ENCODE measurements around the gene BCL2L15. TPM values are rescaled to one million over a fixed set of nuclear protein-coding genes. Genes with fewer than 3 reads are reported as not detected.

The BCL2L15 gene
- total RNA-seq, 1 experiment from 2014 or later, result 0.48 TPM

DNA sequence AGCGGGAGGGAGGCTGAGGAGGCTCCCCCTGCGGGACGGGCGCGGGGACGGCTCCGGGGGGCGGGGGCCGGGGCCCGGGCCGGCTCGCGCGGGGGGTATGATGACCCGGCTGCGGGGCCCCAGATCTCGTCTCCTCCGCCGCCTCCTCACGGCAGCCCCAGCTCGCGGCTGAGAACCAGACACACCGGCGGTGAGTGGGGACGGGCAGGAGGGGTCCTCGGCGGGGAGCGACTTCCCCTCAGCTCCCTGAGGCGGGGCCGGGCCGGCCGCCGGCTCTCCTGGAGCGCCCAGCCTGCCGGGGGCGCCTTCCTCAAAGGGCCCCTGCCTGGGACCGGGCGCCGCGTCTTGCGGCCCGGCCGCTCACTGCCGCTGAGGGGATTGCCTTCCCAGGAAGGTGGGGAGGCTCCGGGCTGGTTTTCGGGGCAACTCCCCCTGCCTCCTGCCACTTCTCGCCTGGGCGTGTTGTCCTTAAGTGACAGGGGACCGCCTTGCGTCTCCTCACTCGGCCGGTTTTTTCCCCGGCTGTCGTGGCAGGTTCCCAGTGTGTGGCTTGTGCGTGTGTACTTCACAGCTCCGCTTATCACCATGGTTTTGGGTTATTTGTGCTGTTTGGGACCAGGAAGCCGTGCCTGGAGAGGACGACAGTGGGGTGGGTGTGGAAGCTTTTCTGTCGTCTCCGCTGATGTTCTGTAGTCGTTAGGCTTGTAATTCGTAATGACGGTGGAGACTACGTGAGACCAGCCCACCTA lies 42.5 kb upstream of the BCL2L15 start:
- Histone ChIP-seq H3K36me3 (ENCODE audit: insufficient read depth, low read length) (no peaks in the 10 kb centered on the region), H3K9me3 (ENCODE audit: low read length) (no peaks in the 10 kb centered on the region), H2AFZ (ENCODE audit: low read length) (no peak overlapping the region), H3K9me2 (replicated peaks; ENCODE audit: insufficient read depth, low read length) (no peaks in the 10 kb centered on the region), H3K4me3 (ENCODE audit: low read length) (peak overlapping the region; percentile 91), H3K4me2 (ENCODE audit: low read depth, low read length, poor library complexity, severe bottlenecking) (peak overlapping the region; percentile 85), H3K27me3 (ENCODE audit: low read length) (no peaks in the 10 kb centered on the region), H3K27ac (ENCODE audit: low read length) (peak overlapping the region; percentile 75), H3K4me1 (ENCODE audit: low read length) (peaks cover 36% of the 10 kb centered on the region), H3K79me2 (ENCODE audit: low read length) (peaks cover 52% of the 10 kb centered on the region), H4K20me1 (ENCODE audit: insufficient read depth, low read depth, low read length) (peaks cover 5% of the 10 kb centered on the region; the same call in 1 of the 2 replicates), H3K9ac (ENCODE audit: low read length) (peak overlapping the region; percentile 76)
- peak; percentile 77 for DNase-seq

DNA sequence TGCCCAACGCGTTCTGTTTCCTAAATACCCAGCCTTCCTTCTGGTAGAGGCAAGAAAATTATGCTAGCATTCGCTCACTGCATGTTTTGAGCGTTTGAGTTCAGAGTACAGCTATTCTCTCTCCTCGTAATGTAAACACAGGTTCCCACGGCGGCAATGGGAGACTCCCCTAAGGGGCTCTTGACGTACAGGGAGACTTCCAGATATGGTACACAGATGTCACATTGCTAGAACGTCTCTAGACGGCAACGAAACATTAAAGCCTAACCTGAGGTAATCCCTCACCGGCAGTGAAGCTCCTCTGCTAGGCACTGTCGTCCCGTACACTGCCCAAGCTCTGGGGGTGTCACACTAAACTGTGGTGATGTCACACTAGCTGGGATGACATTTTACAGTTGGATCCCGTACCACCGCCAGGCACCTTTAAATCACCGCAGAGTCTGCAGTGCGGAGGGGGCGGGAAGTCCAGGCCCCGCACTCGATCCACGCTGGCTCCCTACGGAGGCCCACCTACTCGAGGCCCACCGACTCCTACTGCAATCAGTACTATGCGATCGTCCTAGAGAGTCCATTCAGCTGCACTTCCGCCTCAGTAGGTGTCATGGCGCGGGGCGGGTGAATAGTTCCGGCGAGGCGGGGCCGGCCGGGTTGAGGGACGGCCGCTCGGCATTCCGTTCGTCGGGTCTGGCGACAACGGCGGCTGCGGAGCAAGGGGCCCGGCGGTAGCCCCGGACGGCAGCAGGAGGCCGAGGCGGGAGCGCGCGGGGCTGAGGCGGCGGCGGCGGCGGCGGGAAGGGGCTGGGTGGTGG lies 41.8 kb upstream of the BCL2L15 start, which contains the start of gene HIPK1:
Gene HIPK1, plus strand, starts transcription at position 384 of the 809 bp plus-strand sequence.
- no peaks in the 10 kb centered on the region for H3K36me3 ChIP-seq (ENCODE audit: insufficient read depth, low read length)
- peak within 1 kb of the TSS; percentile 91 for H3K4me3 ChIP-seq (ENCODE audit: low read length)

DNA sequence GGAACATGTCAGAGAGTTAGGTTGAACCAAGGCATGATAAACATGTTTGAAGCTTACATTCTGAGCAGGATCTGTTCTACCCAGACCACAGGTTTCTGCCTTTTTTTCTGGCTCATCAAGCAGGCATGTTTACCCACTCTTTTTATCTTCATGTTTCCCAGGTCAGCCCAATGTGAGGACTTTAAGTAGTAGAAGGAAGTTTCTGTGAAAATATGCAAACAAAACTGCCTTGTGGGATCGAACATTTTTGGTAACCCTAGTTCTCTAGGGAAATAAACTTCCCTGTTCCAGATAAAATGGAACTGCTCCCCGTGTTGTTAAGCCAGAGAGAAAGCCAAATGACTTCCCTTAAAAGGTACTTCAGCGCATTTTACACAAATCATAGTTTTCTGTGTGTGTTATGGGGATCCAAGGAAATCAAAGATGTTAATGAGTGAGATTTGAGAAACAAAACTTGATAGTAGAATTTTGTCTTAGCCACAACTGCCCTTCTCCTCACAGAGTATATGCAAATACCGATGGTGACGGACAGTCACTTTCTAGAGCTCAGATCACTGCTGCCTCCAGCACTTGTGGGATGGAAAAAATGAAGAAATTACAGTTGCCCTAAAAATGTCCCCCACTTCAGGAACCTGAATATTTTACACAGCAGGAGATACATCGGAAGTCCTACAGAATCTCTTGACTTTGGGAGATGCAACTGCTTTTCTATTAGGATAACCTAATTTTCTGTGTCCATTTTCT lies 41.0 kb upstream of the BCL2L15 start:
- H3K79me2 ChIP-seq (ENCODE audit: low read length), result peaks cover 37% of the 10 kb centered on the region
- no peaks in the 10 kb centered on the region for H3K27me3 ChIP-seq (ENCODE audit: low read length)
- H4K20me1 ChIP-seq (ENCODE audit: insufficient read depth, low read depth, low read length), result peaks cover 5% of the 10 kb centered on the region; the same call in 1 of the 2 replicates
- peak overlapping the region; percentile 73; the same call in 1 of the 2 replicates for H2AFZ ChIP-seq (ENCODE audit: low read length)
- H3K4me3 ChIP-seq (ENCODE audit: low read length), result peak overlapping the region; percentile 91
- H3K9me3 ChIP-seq (ENCODE audit: low read length), result no peaks in the 10 kb centered on the region
- no peaks in the 10 kb centered on the region for H3K9me2 ChIP-seq (replicated peaks; ENCODE audit: insufficient read depth, low read length)
- no peaks in the 10 kb centered on the region for H3K36me3 ChIP-seq (ENCODE audit: insufficient read depth, low read length)
- peaks cover 36% of the 10 kb centered on the region for H3K4me1 ChIP-seq (ENCODE audit: low read length)
- peak overlapping the region; percentile 76 for H3K9ac ChIP-seq (ENCODE audit: low read length)
- DNase-seq, result peak; percentile 79
- H3K4me2 ChIP-seq (ENCODE audit: low read depth, low read length, poor library complexity, severe bottlenecking), result peak overlapping the region; percentile 92
- H3K27ac ChIP-seq (ENCODE audit: low read length), result peak overlapping the region; percentile 75

More for the DNA sequence above, 41.8 kb upstream of the BCL2L15 start, which contains the start of gene HIPK1:
- DNase-seq, result peak; percentile 96
- peaks cover 36% of the 10 kb centered on the region for H3K4me1 ChIP-seq (ENCODE audit: low read length)
- no peaks in the 10 kb centered on the region for H3K9me3 ChIP-seq (ENCODE audit: low read length)
- no peaks in the 10 kb centered on the region for H3K27me3 ChIP-seq (ENCODE audit: low read length)
- H2AFZ ChIP-seq (ENCODE audit: low read length), result peak within 1 kb of the TSS; percentile 73
- H3K27ac ChIP-seq (ENCODE audit: low read length), result peak within 1 kb of the TSS; percentile 75
- H4K20me1 ChIP-seq (ENCODE audit: insufficient read depth, low read depth, low read length), result peaks cover 5% of the 10 kb centered on the region; the same call in 1 of the 2 replicates
- peak within 1 kb of the TSS; percentile 92 for H3K4me2 ChIP-seq (ENCODE audit: low read depth, low read length, poor library complexity, severe bottlenecking)
- peak within 1 kb of the TSS; percentile 76 for H3K9ac ChIP-seq (ENCODE audit: low read length)
- no peaks in the 10 kb centered on the region for H3K9me2 ChIP-seq (replicated peaks; ENCODE audit: insufficient read depth, low read length)
- peaks cover 44% of the 10 kb centered on the region for H3K79me2 ChIP-seq (ENCODE audit: low read length)

DNA sequence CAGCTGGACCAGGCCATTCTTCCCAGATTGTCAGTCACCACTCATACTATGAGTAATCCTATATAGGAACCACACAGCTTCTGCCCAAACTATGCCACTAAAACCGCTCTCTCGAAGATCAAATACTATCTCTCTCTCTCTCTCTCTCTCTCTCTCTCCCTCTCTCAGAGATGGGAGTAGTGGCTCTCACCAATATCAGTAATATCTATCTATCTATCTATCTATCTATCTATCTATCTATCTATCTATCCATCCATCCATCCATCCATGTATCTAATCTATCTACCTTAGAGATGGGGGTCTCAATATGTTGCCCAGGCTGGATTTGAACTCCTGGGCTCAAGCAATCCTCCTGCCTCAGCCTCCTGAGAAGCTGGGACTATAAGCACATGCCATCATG lies 37.1 kb upstream of the BCL2L15 start:
- H3K9ac ChIP-seq (ENCODE audit: low read length), result no peak overlapping the region
- H3K4me3 ChIP-seq (ENCODE audit: low read length), result no peak overlapping the region
- H3K36me3 ChIP-seq (ENCODE audit: insufficient read depth, low read length), result no peaks in the 10 kb centered on the region
- H3K4me2 ChIP-seq (ENCODE audit: low read depth, low read length, poor library complexity, severe bottlenecking), result no peak overlapping the region
- no peaks in the 10 kb centered on the region for H3K9me3 ChIP-seq (ENCODE audit: low read length)
- H3K79me2 ChIP-seq (ENCODE audit: low read length), result no peaks in the 10 kb centered on the region
- H3K27me3 ChIP-seq (ENCODE audit: low read length), result no peaks in the 10 kb centered on the region
- H3K9me2 ChIP-seq (replicated peaks; ENCODE audit: insufficient read depth, low read length), result no peaks in the 10 kb centered on the region
- H3K4me1 ChIP-seq (ENCODE audit: low read length), result peaks cover 13% of the 10 kb centered on the region
- no peaks in the 10 kb centered on the region for H4K20me1 ChIP-seq (ENCODE audit: insufficient read depth, low read depth, low read length)
- no peak overlapping the region for H2AFZ ChIP-seq (ENCODE audit: low read length)
- H3K27ac ChIP-seq (ENCODE audit: low read length), result no peak overlapping the region
- DNase-seq, result no peak

DNA sequence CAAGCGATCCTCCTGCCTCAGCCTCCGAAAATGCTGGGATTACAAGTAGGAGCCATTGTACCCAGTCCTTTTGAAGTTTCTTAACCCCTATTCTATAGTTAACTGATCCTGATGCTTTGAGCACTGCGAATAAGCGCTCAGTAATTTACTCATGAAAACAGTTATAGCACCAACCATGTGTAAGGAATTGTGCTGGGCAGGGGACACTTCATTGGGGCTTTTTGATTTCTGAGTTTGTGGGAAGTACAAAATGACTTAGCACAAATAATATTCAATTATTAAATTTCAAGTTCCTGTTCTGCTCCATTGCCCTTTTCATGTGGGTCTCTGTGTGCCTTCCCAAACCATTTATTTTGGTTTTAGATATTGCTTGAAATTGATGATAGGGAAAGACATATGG lies 35.6 kb upstream of the BCL2L15 start:
- Histone ChIP-seq H3K4me3 (ENCODE audit: low read length) (no peak overlapping the region), H3K9me2 (replicated peaks; ENCODE audit: insufficient read depth, low read length) (no peaks in the 10 kb centered on the region), H3K4me1 (ENCODE audit: low read length) (peaks cover 5% of the 10 kb centered on the region), H4K20me1 (ENCODE audit: insufficient read depth, low read depth, low read length) (no peaks in the 10 kb centered on the region), H3K27me3 (ENCODE audit: low read length) (no peaks in the 10 kb centered on the region), H2AFZ (ENCODE audit: low read length) (no peak overlapping the region), H3K4me2 (ENCODE audit: low read depth, low read length, poor library complexity, severe bottlenecking) (no peak overlapping the region), H3K9ac (ENCODE audit: low read length) (no peak overlapping the region), H3K36me3 (ENCODE audit: insufficient read depth, low read length) (no peaks in the 10 kb centered on the region), H3K79me2 (ENCODE audit: low read length) (no peaks in the 10 kb centered on the region), H3K9me3 (ENCODE audit: low read length) (no peaks in the 10 kb centered on the region), H3K27ac (ENCODE audit: low read length) (no peak overlapping the region)
- no peak for DNase-seq

DNA sequence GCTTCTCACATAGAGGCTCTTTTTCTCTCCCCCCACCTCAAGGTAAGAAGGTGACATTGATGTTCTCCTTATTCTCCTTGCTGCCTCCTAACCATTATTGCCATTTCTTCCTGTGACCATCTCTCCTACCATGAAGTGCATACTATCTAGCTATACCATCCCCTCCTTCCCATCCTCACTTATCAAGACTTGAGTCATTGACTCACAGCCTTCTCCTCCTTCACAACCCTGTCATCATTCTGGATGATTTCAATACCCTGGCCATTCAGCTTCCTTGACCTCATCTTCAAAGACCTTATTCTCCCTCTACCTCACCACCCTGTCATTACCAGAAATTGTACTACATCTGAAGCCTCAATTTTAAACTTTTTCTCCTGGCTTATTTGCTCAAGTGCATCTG lies 30.9 kb upstream of the BCL2L15 start:
- Histone ChIP-seq H3K79me2 (ENCODE audit: low read length) (no peaks in the 10 kb centered on the region), H3K27me3 (ENCODE audit: low read length) (no peaks in the 10 kb centered on the region), H3K27ac (ENCODE audit: low read length) (no peak overlapping the region), H3K9ac (ENCODE audit: low read length) (no peak overlapping the region), H3K4me2 (ENCODE audit: low read depth, low read length, poor library complexity, severe bottlenecking) (no peak overlapping the region), H3K4me1 (ENCODE audit: low read length) (no peaks in the 10 kb centered on the region; the same call in 1 of the 2 replicates), H3K9me2 (replicated peaks; ENCODE audit: insufficient read depth, low read length) (no peaks in the 10 kb centered on the region), H4K20me1 (ENCODE audit: insufficient read depth, low read depth, low read length) (no peaks in the 10 kb centered on the region), H3K4me3 (ENCODE audit: low read length) (no peak overlapping the region), H3K36me3 (ENCODE audit: insufficient read depth, low read length) (no peaks in the 10 kb centered on the region), H3K9me3 (ENCODE audit: low read length) (no peaks in the 10 kb centered on the region), H2AFZ (ENCODE audit: low read length) (no peak overlapping the region)
- no peak for DNase-seq

DNA sequence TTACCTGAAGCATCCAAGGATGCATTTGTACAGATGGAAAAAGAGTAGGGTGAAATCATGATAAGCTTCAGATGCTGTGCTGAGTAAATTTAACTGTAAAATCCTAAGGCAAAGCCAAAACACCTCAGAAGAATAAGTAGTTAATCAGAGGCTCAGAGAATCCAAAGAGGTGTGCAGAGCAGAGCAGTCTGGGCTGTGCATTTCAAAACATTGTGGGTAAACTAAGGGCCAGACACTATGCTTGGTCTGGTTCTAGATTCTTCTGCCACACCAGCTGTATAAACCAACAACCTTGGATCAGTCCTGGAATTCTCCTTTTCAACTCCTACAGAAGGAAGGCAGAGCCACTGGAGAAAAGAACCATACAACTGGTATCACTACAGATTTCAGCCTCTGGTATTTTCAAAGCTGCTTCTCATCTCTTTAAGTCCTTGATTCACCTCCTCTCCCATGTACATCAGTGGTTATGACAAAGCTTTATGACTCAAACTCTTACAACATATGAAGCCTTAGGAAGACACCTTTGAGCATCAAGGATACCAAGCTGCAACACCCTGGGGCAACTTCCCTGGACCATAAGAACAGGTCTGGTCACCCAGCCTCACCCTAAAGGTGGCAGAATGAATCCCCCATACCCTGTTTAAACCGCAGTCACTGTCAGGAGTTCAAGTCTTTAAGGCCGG lies 30.2 kb upstream of the BCL2L15 start:
- no peaks in the 10 kb centered on the region for H3K9me3 ChIP-seq (ENCODE audit: low read length)
- H3K9ac ChIP-seq (ENCODE audit: low read length), result no peak overlapping the region
- H2AFZ ChIP-seq (ENCODE audit: low read length), result no peak overlapping the region
- H3K27me3 ChIP-seq (ENCODE audit: low read length), result no peaks in the 10 kb centered on the region
- no peaks in the 10 kb centered on the region for H3K79me2 ChIP-seq (ENCODE audit: low read length)
- DNase-seq, result no peak
- H3K4me3 ChIP-seq (ENCODE audit: low read length), result no peak overlapping the region
- H3K36me3 ChIP-seq (ENCODE audit: insufficient read depth, low read length), result 0 out of 2 replicates have a peak, but pooled peaks cover 1% of the 10 kb centered on the region
- no peak overlapping the region for H3K4me2 ChIP-seq (ENCODE audit: low read depth, low read length, poor library complexity, severe bottlenecking)
- H3K27ac ChIP-seq (ENCODE audit: low read length), result no peak overlapping the region
- H3K4me1 ChIP-seq (ENCODE audit: low read length), result no peaks in the 10 kb centered on the region; the same call in 1 of the 2 replicates
- no peaks in the 10 kb centered on the region for H4K20me1 ChIP-seq (ENCODE audit: insufficient read depth, low read depth, low read length)
- H3K9me2 ChIP-seq (replicated peaks; ENCODE audit: insufficient read depth, low read length), result no peaks in the 10 kb centered on the region
